ENCODE data around the gene GRM3.

The GRM3 gene

GRCh38 chr7:86788948-86789347 is 145.2 kb downstream of the GRM3 start:
- DNase-seq (ENCODE audit: low spot score) = no peak

GRCh38 chr7:86790383-86790782 is 146.7 kb downstream of the GRM3 start:
- no peak for DNase-seq (ENCODE audit: low spot score)

- no peak for DNase-seq (ENCODE audit: low spot score)
Measured at GRCh38 chr7:86792260-86792659, 148.6 kb downstream of the GRM3 start.

- no peak for DNase-seq (ENCODE audit: low spot score)
Measured at GRCh38 chr7:86793136-86793535, 149.4 kb downstream of the GRM3 start.

GRCh38 chr7:86814661-86815379 is 171.1 kb downstream of the GRM3 start:
- DNase-seq (ENCODE audit: low spot score) = peak; percentile 13

- DNase-seq (ENCODE audit: low spot score) = no peak
Measured at GRCh38 chr7:86815556-86815955, 171.8 kb downstream of the GRM3 start.

GRCh38 chr7:86818903-86819302 is 175.2 kb downstream of the GRM3 start:
- DNase-seq (ENCODE audit: low spot score) = no peak

GRCh38 chr7:86823769-86824168 is 180.1 kb downstream of the GRM3 start:
- no peak for DNase-seq (ENCODE audit: low spot score)

- no peak for DNase-seq (ENCODE audit: low spot score)
Measured at GRCh38 chr7:86825264-86825663, 181.6 kb downstream of the GRM3 start.

- no peak for DNase-seq (ENCODE audit: low spot score)
Measured at GRCh38 chr7:86826948-86827347, 183.2 kb downstream of the GRM3 start.

- DNase-seq (ENCODE audit: low spot score) = no peak
Measured at GRCh38 chr7:86833360-86833759, 189.7 kb downstream of the GRM3 start.

GRCh38 chr7:86837235-86837634 is 193.5 kb downstream of the GRM3 start:
- no peak for DNase-seq (ENCODE audit: low spot score)

GRCh38 chr7:86844608-86845007 is 200.9 kb downstream of the GRM3 start:
- no peak for DNase-seq (ENCODE audit: low spot score)

- no peak for DNase-seq (ENCODE audit: low spot score)
Measured at GRCh38 chr7:86846494-86847190, 202.9 kb downstream of the GRM3 start.

- no peak for DNase-seq (ENCODE audit: low spot score)
Measured at GRCh38 chr7:86848226-86848625, 204.5 kb downstream of the GRM3 start.

GRCh38 chr7:86851566-86851965 is 207.9 kb downstream of the GRM3 start:
- DNase-seq (ENCODE audit: low spot score) = no peak

GRCh38 chr7:86863452-86863851 is 219.7 kb downstream of the GRM3 start:
- no peak for DNase-seq (ENCODE audit: low spot score)

GRCh38 chr7:86867163-86867762 is 223.6 kb downstream of the GRM3 start:
- no peak for DNase-seq (ENCODE audit: low spot score)

GRCh38 chr7:86876146-86876545 is 232.4 kb downstream of the GRM3 start:
- DNase-seq (ENCODE audit: low spot score) = no peak

- DNase-seq (ENCODE audit: low spot score) = no peak
Measured at GRCh38 chr7:86884152-86884551, 240.4 kb downstream of the GRM3 start.

GRCh38 chr7:86889501-86889900 is 245.8 kb downstream of the GRM3 start:
- DNase-seq (ENCODE audit: low spot score) = no peak

- no peak for DNase-seq (ENCODE audit: low spot score)
Measured at GRCh38 chr7:86898171-86898570, 254.5 kb downstream of the GRM3 start.

- DNase-seq (ENCODE audit: low spot score) = no peak
Measured at GRCh38 chr7:86900886-86901285, 257.2 kb downstream of the GRM3 start.

Data from AG20443 (cell line).